SK-N-SH treated with all-trans-retinoic acid at 6 μM for 48 hours (cell line): ENCODE data around the gene DHX36.

Source experiments
- ATAC-seq: fragments of 200-7000 bp; cut with Tn5 transposase; 3 replicates; pipeline ENCODE4 v1.9.1; 2020; ENCODE audit warnings: mild to moderate bottlenecking, moderate library complexity
- ARNTL ChIP-seq: fragments of 450-650 bp; formaldehyde crosslinking; IDR thresholded peaks from 2 replicates; pipeline ENCODE4 v1.5.0; 2020; ENCODE audit warnings: low read depth, mild to moderate bottlenecking, moderate library complexity, borderline replicate concordance
- BACH2 ChIP-seq: fragments of 250-450 bp; sonication (Bioruptor Pico); IDR thresholded peaks from 2 replicates; pipeline ENCODE4 v1.9.0; 2021; ENCODE audit warnings: mild to moderate bottlenecking, borderline replicate concordance
- CREB5 ChIP-seq: fragments of 250-450 bp; sonication (Bioruptor Pico); IDR thresholded peaks from 2 replicates; pipeline ENCODE4 v1.5.1; 2020; ENCODE audit warnings: low read depth, mild to moderate bottlenecking, moderate library complexity
- CSDC2 ChIP-seq: fragments of 250-450 bp; sonication (Bioruptor Pico); IDR thresholded peaks from 2 replicates; pipeline ENCODE4 v1.5.0; 2020; ENCODE audit warnings: mild to moderate bottlenecking, moderate library complexity
- ESRRG ChIP-seq: fragments of 250-450 bp; sonication (Bioruptor Pico); IDR thresholded peaks from 2 replicates; pipeline ENCODE4 v1.6.1; 2021; ENCODE audit warnings: mild to moderate bottlenecking
- GLIS3 ChIP-seq: fragments of 250-450 bp; sonication (Bioruptor Pico); IDR thresholded peaks from 2 replicates; pipeline ENCODE4 v1.5.0; 2020; ENCODE audit warnings: mild to moderate bottlenecking, moderate library complexity
- ISL1 ChIP-seq: fragments of 250-450 bp; sonication (Bioruptor Pico); IDR thresholded peaks from 2 replicates; pipeline ENCODE4 v2.1.2; 2022; ENCODE audit warnings: mild to moderate bottlenecking, moderate library complexity
- PATZ1 ChIP-seq: fragments of 250-450 bp; sonication (Bioruptor Pico); IDR thresholded peaks from 2 replicates; pipeline ENCODE4 v1.8.0; 2020; ENCODE audit warnings: mild to moderate bottlenecking, moderate library complexity, borderline replicate concordance
- RARB ChIP-seq: fragments of 250-450 bp; sonication (Bioruptor Pico); IDR thresholded peaks from 2 replicates; pipeline ENCODE4 v1.8.0; 2021; ENCODE audit warnings: mild to moderate bottlenecking, moderate library complexity
- SNAI2 ChIP-seq: fragments of 250-450 bp; sonication (Bioruptor Pico); IDR thresholded peaks from 2 replicates; pipeline ENCODE4 v1.5.0; 2020; ENCODE audit warnings: mild to moderate bottlenecking, moderate library complexity
- TCF4 ChIP-seq: fragments of 250-450 bp; sonication (Bioruptor Pico); IDR thresholded peaks from 2 replicates; pipeline ENCODE4 v1.8.0; 2021; ENCODE audit warnings: mild to moderate bottlenecking, moderate library complexity, borderline replicate concordance
- TOX ChIP-seq: fragments of 250-450 bp; sonication (Bioruptor Pico); IDR thresholded peaks from 2 replicates; pipeline ENCODE4 v1.8.0; 2021; ENCODE audit warnings: mild to moderate bottlenecking, moderate library complexity, borderline replicate concordance
- TSHZ2 ChIP-seq: fragments of 250-450 bp; sonication (Bioruptor Pico); IDR thresholded peaks from 2 replicates; pipeline ENCODE4 v1.5.0; 2020; ENCODE audit warnings: mild to moderate bottlenecking, moderate library complexity
- ZC3H10 ChIP-seq: fragments of 250-450 bp; sonication (Bioruptor Pico); IDR thresholded peaks from 2 replicates; pipeline ENCODE4 v1.5.1; 2021; ENCODE audit warnings: mild to moderate bottlenecking, moderate library complexity
- ZFP3 ChIP-seq: fragments of 250-450 bp; sonication (Bioruptor Pico); IDR thresholded peaks from 2 replicates; pipeline ENCODE4 v1.5.0; 2020; ENCODE audit warnings: mild to moderate bottlenecking, moderate library complexity
- ZFP30 ChIP-seq: fragments of 450-650 bp; formaldehyde crosslinking; IDR thresholded peaks from 2 replicates; pipeline ENCODE4 v1.5.0; 2022; ENCODE audit warnings: mild to moderate bottlenecking, moderate library complexity
- ZNF565 ChIP-seq: fragments of 450-650 bp; formaldehyde crosslinking; conservative IDR thresholded peaks from 2 replicates; pipeline ENCODE4 v1.5.0; 2020; ENCODE audit warnings: low read depth, mild to moderate bottlenecking, moderate library complexity
- ZNF70 ChIP-seq: fragments of 450-650 bp; formaldehyde crosslinking; IDR thresholded peaks from 2 replicates; pipeline ENCODE4 v1.5.0; 2020; ENCODE audit warnings: mild to moderate bottlenecking, moderate library complexity
- ZNF8 ChIP-seq: fragments of 450-650 bp; formaldehyde crosslinking; IDR thresholded peaks from 2 replicates; pipeline ENCODE4 v1.5.0; 2020; ENCODE audit warnings: mild to moderate bottlenecking, moderate library complexity
- TF ChIP-seq, protein P1 (sequence below): fragments of 250-450 bp; sonication (Bioruptor Pico); IDR thresholded peaks from 2 replicates; pipeline ENCODE4 v1.8.0; 2021; ENCODE audit warnings: low read depth, mild to moderate bottlenecking, moderate library complexity, borderline replicate concordance
- TF ChIP-seq, protein P2 (sequence below): fragments of 250-450 bp; sonication (Bioruptor Pico); IDR thresholded peaks from 2 replicates; pipeline ENCODE4 v1.5.1; 2021; ENCODE audit warnings: mild to moderate bottlenecking, moderate library complexity

Gene DHX36

GRCh38 chr3:154361099-154361498, 36.8 kb upstream of the DHX36 start:
- TF ChIP-seq ZFP3: no peak
- TF ChIP-seq GLIS3 (CRISPR knock-in tag): no peak
- TF ChIP-seq ZNF70 (CRISPR knock-in tag): no peak
- no peak for TF ChIP-seq CREB5 (CRISPR knock-in tag)
- TF ChIP-seq TOX (CRISPR knock-in tag): no peak
- no peak for TF ChIP-seq SNAI2 (CRISPR knock-in tag)
- TF ChIP-seq ZFP30: no peak
- no peak for TF ChIP-seq ARNTL
- TF ChIP-seq, protein P1, sequence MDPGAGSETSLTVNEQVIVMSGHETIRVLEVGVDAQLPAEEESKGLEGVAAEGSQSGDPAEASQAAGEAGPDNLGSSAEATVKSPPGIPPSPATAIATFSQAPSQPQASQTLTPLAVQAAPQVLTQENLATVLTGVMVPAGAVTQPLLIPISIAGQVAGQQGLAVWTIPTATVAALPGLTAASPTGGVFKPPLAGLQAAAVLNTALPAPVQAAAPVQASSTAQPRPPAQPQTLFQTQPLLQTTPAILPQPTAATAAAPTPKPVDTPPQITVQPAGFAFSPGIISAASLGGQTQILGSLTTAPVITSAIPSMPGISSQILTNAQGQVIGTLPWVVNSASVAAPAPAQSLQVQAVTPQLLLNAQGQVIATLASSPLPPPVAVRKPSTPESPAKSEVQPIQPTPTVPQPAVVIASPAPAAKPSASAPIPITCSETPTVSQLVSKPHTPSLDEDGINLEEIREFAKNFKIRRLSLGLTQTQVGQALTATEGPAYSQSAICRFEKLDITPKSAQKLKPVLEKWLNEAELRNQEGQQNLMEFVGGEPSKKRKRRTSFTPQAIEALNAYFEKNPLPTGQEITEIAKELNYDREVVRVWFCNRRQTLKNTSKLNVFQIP (CRISPR knock-in tag): no peak
- TF ChIP-seq ISL1 (CRISPR knock-in tag): no peak
- no peak for TF ChIP-seq RARB (CRISPR knock-in tag)
- TF ChIP-seq ZC3H10 (CRISPR knock-in tag): no peak
- TF ChIP-seq PATZ1: no peak

DNA sequence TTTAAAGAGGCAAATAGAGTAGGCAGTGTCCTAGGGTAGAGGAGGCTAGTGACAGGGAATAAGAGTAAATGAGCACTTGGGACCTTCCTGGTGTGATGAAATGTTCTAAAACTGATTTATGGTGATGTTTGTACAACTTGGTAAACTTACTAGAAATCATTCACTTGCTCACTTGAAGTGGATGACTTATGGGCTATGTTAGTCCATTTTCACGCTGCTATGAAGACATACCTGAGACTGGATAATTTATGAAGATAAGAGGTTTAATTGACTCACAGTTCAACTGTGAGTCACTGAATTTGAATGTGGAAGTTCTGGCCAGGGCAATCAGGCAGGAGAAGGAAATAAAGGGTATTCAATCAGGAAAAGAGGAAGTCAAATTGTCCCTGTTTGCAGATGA, 31.7 kb upstream of the DHX36 start:
- no peak for ATAC-seq
- TF ChIP-seq, protein P1 (CRISPR knock-in tag): no peak
- TF ChIP-seq ZNF70 (CRISPR knock-in tag): no peak
- no peak for TF ChIP-seq ZNF565 (CRISPR knock-in tag)
- no peak for TF ChIP-seq BACH2
- no peak for TF ChIP-seq TSHZ2 (CRISPR knock-in tag)

More at GRCh38 chr3:154361099-154361498, 36.8 kb upstream of the DHX36 start:
- ATAC-seq: no peak

DNA sequence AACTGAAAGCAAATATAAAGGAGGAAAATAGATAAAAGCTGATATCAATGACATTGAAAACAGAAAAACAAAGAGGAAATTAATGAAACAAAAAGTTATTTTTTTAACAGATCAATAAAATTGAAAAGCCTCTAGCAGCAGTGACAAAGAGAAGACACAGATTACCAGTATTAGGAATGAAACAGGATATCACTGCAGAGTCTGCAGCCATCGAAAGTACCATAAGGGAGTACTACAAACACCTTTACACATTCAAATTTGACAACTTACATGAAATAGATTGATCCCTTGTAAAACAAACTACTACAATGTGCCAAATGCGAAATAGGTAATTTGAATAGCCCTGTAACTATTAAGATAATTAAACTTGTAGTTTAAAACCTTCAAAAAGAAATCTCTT, 24.9 kb upstream of the DHX36 start:
- ATAC-seq: no peak
- TF ChIP-seq ZFP30 (no peak), TSHZ2 (CRISPR knock-in tag) (no peak), ZNF8 (no peak), GLIS3 (CRISPR knock-in tag) (no peak), TCF4 (no peak), PATZ1 (no peak), ZNF565 (CRISPR knock-in tag) (no peak), CSDC2 (no peak), RARB (CRISPR knock-in tag) (no peak), ESRRG (CRISPR knock-in tag) (no peak), ARNTL (no peak), BACH2 (no peak), ZFP3 (no peak)
- TF ChIP-seq, protein P2, sequence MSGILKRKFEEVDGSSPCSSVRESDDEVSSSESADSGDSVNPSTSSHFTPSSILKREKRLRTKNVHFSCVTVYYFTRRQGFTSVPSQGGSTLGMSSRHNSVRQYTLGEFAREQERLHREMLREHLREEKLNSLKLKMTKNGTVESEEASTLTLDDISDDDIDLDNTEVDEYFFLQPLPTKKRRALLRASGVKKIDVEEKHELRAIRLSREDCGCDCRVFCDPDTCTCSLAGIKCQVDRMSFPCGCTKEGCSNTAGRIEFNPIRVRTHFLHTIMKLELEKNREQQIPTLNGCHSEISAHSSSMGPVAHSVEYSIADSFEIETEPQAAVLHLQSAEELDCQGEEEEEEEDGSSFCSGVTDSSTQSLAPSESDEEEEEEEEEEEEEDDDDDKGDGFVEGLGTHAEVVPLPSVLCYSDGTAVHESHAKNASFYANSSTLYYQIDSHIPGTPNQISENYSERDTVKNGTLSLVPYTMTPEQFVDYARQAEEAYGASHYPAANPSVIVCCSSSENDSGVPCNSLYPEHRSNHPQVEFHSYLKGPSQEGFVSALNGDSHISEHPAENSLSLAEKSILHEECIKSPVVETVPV (CRISPR knock-in tag): no peak
